GM21381 (cell line): ENCODE data around the gene RGS5.

Source experiments
- ATAC-seq: cut with Tn5 transposase; IDR thresholded peaks from one replicate; pipeline ENCODE4 v1.9.1; 2021; ENCODE audit warnings: mild to moderate bottlenecking, moderate library complexity; ENCODE audit not compliant: unreplicated experiment

Gene RGS5

DNA sequence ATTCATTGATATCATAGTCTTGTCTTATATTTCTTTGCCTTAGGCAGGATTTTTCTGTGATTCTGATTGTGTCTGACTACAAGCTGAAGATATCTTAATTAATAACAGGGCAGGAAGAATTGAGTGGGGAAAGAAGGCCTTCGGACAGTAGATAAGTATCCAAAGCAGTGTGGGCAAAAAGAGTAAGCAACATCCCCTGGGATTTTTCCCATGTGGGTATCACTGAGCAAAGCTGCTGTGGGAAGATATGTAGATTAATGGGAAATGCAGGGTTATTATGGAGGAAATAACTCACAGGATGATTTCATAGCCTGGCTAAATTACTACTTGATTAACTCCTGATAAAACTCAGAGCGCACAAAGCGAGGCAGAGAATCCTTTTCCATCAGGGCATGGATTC, 55.7 kb downstream of the RGS5 start:
- ATAC-seq = no peak

GRCh38 chr1:163145435-163145834, 57.3 kb downstream of the RGS5 start:
- ATAC-seq = no peak

- no peak for ATAC-seq
These were observed 58.3 kb downstream of the RGS5 start for GRCh38 chr1:163144418-163144817.

DNA sequence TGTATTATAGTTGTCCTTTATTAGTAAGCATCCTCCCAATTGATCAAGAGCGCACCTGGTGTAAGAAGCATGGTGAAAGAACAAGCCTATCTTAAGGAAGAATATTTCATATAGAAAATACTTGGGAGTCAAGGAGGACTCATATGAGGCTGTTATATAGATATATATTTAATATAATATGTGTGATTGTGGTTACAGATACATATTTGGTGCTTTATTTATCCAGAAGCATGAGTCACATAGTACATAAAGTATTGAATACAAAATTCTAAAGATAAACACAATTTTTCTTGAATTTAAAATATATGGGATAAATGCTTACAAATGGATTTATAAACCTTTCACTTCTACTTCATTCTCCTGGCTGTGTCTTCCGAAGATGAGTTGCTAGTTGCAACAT, 60.6 kb downstream of the RGS5 start:
- ATAC-seq = no peak

DNA sequence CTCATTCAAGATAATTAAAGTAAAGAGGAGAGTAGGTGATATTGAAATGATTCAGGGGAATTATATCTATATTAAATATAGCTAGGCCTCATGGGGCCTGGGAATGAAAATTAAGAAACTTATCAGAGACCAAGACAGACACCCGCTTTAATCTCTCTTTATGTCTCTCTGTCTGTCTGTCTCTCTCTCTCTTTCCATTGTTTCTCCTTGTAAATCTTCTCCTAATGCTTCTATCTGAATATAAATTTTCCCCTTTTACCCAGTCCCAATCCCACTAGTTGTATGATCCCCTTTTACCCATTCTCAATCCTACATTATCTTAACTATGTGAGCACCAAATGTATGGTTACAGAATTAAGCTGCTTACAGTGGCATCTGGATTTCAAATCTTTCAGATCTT, 61.2 kb downstream of the RGS5 start:
- no peak for ATAC-seq

- ATAC-seq = no peak
These were observed 65.0 kb downstream of the RGS5 start for GRCh38 chr1:163137556-163138265.

DNA sequence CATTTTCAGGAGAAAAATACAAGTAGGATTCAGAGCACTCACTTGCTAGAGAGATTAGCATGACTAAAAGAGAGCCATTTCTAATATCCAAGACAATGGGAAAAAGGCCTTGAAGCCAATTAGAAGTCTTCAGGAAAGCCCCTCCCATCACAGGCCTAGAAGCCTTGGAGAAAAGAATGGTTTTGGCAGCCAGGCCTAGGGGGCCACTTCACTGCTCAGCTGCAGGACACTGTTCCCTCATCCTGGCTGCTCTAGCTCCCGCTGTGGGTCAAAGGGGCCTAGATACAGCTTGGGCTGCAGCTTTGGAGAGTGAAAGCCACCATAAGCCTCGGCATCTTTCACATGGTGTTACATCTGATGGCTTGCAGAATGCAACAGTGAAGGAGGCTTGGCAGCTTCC, 70.7 kb downstream of the RGS5 start:
- no peak for ATAC-seq

GRCh38 chr1:163130225-163130856, 72.4 kb downstream of the RGS5 start:
- no peak for ATAC-seq

DNA sequence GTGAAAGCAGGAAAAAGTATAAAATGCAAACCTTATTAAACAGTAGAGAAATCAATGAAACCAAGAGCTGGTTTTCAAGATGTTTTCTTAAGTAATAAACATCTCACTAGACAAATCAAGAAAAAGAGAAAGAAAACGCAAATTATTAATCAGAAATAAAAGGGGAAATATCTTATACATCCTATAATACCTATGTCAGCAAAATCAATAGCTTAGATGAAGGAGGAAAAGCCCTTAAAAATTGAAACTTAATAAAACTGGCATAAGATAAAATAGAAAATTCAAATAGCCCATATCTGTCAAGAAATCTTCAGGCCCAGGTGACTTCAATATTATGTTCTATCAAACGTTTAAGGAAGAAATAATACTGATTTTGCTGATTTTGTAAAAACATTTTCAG, 74.4 kb downstream of the RGS5 start:
- ATAC-seq = no peak

DNA sequence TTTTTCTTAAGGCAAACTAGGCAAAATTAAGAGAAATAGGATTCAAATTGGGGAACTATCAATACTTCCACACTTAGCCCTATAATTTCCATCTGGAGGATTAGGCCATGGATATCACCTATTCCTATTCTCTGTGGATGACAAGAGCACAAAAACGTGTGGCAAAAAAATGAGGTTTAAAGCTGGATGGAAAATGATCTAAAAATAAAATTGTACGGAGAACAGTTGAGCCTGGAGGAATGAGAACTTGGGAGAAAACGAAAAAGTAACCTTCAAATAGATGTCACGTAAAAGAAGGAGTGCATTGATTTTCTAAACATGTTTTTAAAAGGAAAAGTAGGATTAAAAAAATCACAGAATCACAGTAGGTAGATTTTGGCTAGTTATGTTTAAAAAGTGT, 77.9 kb downstream of the RGS5 start:
- no peak for ATAC-seq

GRCh38 chr1:163120372-163120771, 82.3 kb downstream of the RGS5 start:
- ATAC-seq = no peak

DNA sequence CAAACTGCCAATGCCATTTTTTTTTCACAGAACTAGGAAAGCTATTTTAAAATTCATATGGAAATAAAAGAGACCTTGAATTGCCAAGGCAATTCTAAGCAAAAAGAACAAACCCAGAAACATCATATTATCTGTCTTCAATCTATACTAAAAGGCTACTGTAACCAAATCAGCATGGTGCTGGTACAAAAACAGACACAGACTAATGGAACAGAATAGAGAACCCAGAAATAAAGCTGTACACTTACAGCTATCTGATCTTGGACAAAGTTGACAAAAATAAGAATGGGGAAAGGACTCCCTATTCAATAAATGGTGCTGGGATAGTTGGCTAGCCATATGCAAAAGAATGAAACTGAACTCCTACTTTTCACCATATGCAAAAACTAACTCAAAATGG, 83.0 kb downstream of the RGS5 start:
- no peak for ATAC-seq

GRCh38 chr1:163115887-163116286, 86.8 kb downstream of the RGS5 start:
- ATAC-seq = no peak

GRCh38 chr1:163107655-163108054, 95.1 kb downstream of the RGS5 start:
- ATAC-seq = no peak

GRCh38 chr1:163106364-163106987, 96.2 kb downstream of the RGS5 start:
- ATAC-seq = no peak

DNA sequence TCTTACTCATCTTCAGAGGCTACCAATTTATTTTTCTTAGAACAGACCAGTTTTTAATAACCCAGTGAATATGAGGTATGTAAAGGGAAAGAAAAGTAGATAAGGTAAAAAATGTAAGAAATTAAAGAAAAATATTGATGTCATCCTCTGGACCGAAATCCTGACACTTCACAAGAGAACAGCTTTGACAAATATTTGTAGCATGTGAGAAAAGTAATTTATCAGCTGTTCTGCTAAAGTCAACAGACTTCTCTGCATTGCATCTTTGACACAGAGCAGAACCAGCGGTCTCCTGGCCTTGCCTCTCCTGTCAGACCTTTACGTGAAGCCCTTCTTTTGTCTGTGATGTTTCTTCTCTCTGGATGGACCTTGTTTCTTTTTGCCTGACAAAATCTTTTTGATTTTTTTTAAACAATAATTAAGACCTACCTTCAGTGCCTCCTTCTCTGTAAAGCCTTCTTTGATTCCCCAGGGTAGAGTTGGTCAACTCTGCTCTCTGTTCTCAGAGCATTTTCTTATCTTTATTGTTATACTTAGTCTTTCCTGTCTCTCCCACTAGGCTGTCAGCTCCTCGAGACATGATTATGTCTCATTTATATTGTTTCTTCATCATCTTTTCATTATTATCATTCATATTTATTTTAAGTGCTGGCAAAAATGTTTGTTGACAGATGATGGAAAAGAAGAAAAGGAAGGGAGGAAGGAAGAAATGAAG, 98.2 kb downstream of the RGS5 start:
- no peak for ATAC-seq

DNA sequence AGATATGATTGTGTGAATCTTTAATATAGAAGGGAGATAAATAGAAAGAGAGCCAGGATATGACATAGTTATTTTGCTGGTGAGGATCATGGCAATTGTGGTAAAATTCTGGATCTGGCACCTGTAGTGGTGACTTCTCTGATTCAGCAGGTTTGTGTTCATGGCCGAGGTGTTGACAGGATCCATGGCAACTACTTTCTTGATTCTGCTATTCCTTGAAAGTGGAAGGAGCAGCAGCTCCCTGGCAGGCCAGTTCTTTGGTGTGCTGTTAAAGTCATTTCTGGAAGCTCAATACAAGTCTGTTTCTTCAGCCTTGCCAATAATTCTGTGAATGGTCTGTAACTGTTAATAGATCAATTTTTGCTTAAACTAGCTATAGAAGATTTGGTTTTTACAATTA, 100.1 kb downstream of the RGS5 start:
- ATAC-seq = no peak

GRCh38 chr1:163095213-163095612, 107.5 kb downstream of the RGS5 start:
- no peak for ATAC-seq

- no peak for ATAC-seq
These were observed 108.1 kb downstream of the RGS5 start for GRCh38 chr1:163094589-163094988.

DNA sequence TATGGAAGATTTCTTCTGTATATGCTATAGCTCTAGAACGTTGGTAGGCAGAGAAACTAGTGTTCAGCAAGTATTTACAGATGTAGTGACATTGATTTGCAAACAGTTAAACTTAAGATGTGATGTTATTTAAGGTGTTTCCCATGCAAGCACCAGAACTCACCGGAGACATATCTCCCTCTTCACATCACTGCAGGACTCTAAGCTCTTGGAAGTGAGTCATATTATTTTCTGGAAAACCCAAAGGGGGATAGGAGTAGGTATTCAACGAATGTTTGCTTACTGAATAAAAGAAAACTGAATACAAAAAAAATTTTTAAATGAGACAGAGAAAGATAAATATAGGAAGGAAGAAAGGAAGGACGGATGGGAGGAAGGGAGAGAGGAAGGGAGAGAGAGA, 108.5 kb downstream of the RGS5 start:
- ATAC-seq = no peak

DNA sequence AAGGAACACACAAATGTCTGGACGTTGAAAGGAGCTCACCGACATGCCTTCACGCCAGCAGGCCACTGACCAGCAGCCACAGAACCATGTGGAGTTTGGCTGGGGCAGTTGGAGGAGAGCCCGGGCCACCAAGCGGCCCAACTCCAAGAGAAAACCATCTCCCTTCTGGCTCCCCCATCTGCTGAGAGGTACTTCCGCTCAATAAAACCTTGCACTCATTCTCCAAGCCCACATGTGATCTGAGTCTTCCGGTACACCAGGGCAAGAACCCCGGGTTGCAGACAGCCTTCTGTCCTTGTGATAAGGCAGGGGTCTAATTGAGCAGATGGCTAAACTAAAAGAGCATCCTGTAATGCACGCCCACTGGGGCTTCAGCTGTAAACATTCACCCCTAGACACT, 109.1 kb downstream of the RGS5 start:
- no peak for ATAC-seq

GRCh38 chr1:163093169-163093568, 109.5 kb downstream of the RGS5 start:
- ATAC-seq = no peak
